ENCODE results near the gene RNF130.
"Not testable (repeated sequence)": the region's sequence is repeated elsewhere in the genome, so short reads cannot be mapped to it uniquely, and the experiment has no call there.

RNF130 gene

GRCh38 chr5:180013678-180014077 lies 57.9 kb downstream of the RNF130 start:
- no peak for DNase-seq

DNA sequence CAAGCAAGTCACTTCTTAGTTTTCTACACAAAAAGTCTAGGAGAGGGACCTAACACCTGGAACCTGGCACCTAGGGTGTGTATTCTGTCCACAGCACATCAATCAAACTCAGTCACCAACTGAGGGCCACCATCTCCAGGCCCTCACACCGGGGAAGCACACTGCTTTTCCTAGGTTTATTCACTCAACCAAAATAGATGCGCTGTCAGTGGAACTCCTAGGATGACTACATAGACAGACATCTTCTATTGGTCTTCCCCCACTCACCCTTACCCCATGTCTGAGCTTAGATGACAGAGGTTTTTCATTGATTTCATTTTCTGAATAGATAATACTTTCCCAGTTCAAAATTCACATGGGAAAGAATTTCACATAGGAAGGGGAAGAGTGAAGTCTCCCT lies 59.2 kb downstream of the RNF130 start:
- no peak for DNase-seq

DNA sequence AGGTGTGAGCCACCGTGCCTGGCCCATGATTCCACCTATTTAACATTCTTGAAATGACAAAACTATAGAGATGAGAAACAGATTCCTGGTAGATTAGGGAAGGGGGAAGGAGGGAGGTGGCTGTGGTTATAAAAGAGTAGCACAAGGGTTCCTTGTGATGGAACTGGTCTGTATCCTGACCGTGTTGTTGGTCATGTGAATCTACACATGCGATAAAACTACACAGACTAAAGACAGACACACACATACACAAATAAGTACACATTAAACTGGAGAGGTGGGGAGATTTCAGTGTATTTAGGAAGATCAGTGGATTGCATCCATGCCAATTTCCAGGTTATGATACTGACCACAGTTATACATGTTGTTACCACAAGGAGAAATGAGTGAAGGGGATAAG lies 60.9 kb downstream of the RNF130 start:
- no peak for DNase-seq

GRCh38 chr5:180009581-180009980 lies 62.0 kb downstream of the RNF130 start:
- no peak for DNase-seq

DNA sequence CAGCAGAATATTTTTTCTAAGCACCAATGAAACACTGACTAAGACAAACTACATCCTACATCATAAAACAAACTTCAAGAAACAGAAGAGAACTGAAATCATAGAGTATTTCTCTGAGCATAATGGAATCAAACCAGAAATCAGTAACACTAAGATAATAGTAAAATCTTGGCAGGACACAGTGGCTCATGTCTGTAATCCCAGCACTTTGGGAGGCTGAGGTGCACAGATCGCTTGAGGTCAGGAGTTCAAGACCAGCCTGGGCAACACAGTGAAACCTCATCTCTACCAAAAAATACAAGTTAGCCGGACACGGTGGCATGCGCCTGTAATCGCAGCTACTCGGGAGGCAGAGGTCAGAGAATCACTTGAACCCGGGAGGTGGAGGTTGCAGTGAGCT lies 63.1 kb downstream of the RNF130 start:
- no peak for DNase-seq

GRCh38 chr5:180007582-180007981 lies 64.0 kb downstream of the RNF130 start:
- no peak for DNase-seq

DNA sequence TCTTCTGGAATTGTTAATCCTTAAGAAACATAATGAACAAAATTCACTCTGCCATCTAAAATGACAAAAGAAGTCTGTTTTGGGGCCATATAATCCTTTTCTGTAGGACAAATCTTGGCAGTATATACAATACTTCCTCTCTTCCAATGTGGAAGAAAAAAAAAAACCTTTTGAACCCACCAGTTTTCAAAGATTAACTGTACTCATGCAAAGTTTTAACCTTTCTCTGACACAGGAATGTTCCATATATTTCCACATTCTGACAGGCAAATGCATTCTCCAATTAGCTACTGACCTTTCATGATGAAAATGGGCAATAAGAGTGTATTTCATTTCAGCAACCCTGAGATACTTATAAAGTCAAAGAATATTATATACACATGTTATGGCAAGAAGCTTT lies 65.4 kb downstream of the RNF130 start:
- no peak for DNase-seq

DNA sequence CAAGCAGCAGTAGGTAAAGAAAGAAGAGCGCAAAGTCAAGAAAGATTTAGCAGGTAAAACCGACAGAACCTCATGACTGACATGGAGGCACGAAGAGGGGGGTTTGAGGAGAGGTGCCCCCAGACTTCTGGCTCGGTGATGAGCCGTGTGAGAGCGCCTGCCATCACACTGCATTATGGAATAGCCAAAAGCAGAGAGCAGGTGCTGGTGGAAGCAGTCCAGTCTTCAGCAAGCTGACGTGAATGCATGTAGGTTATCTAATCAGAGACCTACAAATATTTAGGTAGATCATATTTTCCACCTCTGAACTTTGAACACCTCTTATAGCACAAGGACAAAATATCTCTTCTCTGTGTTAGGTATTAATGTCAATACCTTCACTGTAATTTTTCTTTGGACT lies 68.4 kb downstream of the RNF130 start:
- no peak for DNase-seq

GRCh38 chr5:180001742-180002141 lies 69.8 kb downstream of the RNF130 start:
- no peak for DNase-seq

- DNase-seq: no peak
Observed at GRCh38 chr5:180001136-180001535, 70.4 kb downstream of the RNF130 start.

DNA sequence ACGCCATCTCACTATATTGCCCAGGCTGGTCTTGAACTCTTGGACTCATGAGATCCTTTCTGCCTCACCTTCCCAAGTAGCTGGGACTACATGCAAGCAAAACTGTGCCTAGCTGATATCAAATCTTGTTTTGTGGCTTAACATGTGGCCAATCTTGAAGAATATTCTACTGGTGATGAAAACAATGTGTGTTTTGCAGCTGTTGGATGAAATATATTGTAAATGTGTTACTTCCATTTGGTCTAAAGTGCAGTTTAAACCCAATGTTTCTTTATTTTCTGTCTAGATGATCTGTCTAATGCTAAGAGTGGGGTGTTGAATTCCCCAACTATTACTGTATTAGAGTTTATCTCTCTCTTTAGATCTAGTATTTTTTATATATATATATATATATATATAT lies 73.1 kb downstream of the RNF130 start:
- no peak for DNase-seq

GRCh38 chr5:179994583-179995323 lies 76.8 kb downstream of the RNF130 start:
- DNase-seq: no peak

DNA sequence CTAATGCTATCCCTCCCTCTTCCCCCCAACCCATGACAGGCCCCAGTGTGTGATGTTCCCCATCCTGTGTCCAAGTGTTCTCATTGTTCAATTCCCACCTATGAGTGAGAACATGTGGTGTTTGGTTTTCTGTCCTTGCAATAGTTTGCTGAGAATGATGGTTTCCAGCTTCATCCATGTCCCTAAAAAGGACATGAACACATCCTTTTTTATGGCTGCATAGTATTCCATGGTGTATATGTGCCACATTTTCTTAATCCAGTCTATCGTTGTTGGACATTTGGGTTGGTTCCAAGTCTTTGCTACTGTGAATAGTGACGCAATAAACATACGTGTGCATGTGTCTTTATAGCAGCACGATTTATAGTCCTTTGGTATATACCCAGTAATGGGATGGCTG lies 78.7 kb downstream of the RNF130 start:
- DNase-seq: not testable (repeated sequence)

GRCh38 chr5:179991106-179991505 lies 80.5 kb downstream of the RNF130 start:
- DNase-seq: no peak

- DNase-seq: not testable (repeated sequence)
Observed at GRCh38 chr5:179990525-179990924, 81.0 kb downstream of the RNF130 start.

DNA sequence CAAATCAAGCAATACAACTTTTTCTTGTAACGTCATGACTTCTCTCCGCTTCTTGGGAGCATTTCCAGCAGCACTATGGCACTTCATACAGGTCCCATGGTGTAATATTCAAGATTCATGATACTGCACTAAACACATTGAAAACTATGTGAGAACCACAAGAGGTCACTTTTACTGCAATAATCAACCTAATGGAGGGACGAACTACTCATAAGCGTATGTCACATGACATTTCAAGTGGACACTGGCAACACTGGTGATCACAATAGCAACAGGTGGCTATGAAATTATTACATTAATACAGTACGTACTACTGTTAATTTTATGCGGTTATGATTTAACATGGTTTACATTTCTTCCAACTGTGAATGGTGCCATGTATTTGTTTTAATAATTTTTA lies 85.2 kb downstream of the RNF130 start:
- DNase-seq: no peak

DNA sequence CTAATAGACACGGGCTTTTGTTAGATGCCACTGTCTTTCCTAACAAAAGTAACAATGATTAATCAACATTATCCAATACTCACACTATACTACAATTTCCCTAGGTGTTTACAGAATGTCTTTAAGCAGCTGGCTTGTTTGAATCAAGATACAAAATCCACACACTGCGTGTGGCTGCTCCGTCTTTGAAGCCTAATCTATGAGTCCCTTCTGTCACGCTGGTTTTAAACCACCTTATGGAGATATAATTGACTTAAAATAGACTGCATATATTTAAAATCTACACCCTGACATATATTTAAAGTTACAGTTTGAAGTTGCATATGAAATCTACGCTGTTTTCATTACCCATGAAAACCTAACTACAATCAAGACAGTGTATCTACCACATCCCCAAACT lies 89.9 kb downstream of the RNF130 start:
- no peak for DNase-seq

- DNase-seq: no peak
Observed at GRCh38 chr5:179980767-179981166, 90.8 kb downstream of the RNF130 start.

GRCh38 chr5:179978792-179979191 lies 92.8 kb downstream of the RNF130 start:
- DNase-seq: no peak

DNA sequence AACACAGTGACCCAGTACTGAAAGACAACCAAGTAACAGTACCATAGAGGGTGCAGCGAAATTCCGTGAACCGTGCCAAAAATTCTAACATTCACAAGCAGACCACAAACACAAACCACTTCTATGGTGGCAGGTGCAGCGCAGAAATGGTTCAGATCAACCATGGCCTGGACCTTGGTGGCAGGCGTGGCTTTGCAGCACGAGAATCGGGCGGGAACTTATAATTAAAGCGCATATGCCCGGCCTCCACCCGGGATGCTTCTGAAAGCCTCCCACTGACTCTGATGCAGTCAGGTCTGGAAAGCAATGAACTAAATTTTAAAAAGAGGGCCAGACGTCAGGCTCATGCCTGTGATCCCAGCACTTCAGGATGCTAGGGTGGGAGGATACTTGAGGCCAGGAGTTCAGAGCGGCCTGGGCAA lies 95.8 kb downstream of the RNF130 start:
- DNase-seq: no peak

DNA sequence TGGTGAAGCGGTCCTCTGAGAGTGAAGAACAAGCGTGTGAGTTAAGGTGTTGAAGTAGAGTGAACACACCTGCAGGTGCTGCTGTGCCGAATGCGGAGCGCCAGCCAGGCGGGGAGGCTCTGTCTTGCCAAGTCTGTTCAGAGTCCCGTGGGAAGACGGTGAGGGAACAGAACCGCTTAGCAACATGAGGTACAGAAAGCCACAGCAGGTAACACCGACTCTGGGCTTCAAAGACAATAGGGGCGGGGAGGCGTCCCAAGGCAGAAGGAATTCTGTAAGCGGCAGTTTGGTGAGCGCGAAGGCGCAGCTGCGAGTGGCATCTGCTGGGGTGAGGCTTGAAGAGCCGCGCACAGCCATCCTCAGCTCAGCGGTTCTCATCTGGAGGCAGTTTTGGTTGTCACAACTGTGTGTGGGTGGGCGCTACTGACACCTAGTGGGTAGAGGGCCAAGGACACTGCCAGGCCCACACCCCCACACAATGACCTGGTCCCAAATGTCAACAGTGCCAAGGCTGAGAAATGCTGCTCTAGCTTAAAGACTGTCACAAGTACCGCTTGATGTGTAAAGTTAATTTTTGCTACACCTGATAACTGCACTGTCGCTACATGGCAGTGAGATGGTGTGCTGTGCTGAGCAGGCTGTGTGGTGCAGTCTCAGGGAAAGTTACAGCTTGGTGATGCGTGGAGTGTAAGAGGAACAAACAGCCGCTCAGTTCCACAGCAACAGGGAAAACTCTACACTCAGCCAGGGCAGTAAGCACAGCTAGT lies 96.4 kb downstream of the RNF130 start:
- DNase-seq: no peak

DNA sequence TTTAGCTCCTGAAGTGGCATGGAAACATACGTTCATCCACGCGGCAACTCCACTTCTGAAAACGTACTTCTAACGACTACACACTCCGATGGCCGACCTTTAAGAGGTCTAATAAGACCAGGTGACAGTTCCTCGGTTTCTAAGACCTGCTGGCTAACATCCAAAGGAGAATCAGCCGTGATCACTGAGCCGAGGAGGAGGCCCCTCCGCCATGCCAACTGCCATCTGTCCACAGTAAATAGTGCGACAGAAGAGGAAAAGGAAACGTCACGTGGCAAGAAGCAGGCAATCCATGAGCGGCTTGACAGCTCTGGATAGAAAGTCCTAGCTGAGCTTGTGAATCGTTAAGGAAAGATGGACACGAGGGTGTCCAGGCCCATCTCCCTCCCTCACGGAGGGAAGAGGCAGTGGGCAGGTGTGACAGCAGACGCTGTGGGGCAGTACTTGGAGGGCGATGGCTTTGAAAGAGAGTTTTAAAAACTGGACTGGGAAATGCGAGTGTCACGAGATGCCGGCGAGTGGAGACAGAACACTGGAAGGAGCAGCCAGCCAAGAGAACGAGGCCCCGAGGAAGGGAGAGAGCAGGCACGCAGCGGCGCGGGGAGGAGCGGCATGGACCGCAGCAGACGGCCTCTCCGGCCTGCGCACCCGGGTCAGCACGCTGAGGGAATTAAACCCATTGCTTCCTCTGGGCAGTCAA lies 97.2 kb downstream of the RNF130 start:
- DNase-seq: no peak

DNA sequence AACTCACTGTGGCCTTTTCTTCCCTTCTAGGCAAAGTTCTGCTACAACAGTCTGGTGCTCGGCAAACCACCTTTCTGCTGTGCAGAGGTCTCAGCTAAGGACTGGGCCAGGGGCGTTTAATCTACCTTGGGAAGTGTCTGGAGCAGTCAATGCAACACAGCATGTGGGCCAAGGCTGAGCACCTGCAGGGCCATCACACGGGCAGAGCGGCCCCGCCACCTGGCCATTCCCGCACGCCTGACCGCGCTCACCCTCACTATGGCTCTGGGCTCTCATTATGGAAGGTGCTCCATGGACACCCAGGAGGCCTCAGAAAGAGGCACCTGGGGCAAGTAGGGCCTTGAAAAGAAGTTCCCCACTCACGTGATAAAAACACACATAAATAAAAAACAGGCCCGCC lies 98.2 kb downstream of the RNF130 start:
- DNase-seq: no peak

DNA sequence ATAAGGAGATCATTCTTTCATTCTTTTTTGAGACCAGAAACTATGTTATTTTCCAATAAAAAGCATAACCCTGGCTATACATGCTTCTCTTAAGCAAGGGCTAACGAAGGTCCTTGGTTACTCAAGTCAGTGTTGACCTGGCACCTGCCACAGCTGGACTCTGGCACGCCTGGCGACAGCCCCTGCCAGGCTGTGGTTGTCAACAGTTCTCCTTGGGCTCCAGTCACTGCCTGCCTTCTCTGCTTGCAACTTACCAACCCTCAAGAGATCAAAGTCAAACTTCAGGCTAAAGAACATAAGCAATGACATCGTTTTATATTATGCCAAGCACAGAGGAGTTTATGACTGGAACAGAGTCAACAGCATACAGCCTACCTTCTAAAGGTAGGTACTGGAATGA lies 102.4 kb downstream of the RNF130 start:
- DNase-seq: no peak
